GM18909 (cell line): ENCODE data around the gene ASCL1.
A peak's percentile ranks its signal among the peaks of the same experiment; 100 is the strongest.

Experiments used
- ATAC-seq: cut with Tn5 transposase; IDR thresholded peaks from one replicate; pipeline ENCODE4 v1.9.1; 2021; ENCODE audit warnings: mild to moderate bottlenecking; ENCODE audit not compliant: unreplicated experiment, poor library complexity

Gene ASCL1

DNA sequence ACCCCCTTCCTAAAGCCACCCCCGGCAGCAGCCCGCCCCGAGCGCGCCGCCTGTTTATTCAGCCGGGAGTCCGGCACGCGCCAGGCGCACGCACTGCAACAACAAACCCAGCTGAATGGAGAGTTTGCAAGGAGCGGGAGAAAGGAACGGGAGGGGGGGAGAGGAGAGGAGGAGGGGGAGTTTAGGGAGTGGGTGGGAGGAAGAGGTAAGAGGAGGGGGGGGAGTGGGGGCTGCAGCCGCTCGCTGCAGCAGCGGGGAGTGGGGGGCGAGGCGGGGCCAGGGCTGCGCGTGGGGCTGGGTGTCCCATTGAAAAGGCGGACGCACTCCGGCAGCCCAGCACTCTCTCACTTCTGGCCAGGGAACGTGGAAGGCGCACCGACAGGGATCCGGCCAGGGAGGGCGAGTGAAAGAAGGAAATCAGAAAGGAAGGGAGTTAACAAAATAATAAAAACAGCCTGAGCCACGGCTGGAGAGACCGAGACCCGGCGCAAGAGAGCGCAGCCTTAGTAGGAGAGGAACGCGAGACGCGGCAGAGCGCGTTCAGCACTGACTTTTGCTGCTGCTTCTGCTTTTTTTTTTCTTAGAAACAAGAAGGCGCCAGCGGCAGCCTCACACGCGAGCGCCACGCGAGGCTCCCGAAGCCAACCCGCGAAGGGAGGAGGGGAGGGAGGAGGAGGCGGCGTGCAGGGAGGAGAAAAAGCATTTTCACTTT, at the start of gene ASCL1:
ASCL1 (plus strand) TSS at position 336 of the 712 bp plus-strand sequence. CDS start 571 bp downstream, outside the sequence.
- ATAC-seq = peak; percentile 28

DNA sequence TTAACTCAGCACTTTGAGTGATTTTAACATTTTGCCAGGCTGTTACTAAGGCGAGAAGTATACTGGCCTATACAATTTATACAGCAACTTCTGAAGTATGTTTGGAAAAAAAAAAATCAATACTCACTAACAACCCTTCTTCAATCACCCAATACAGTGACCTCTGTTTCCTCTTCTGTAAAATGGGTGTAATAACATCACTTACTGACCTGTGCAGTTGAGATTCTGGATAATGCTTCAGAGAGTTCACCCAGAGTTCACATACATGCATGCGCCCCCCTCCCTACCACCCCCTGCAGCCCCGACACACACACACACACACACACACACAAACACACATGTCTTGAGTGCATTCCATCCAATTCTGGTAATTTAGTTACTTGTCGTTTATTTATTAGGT, 49.6 kb upstream of the ASCL1 start:
- no peak for ATAC-seq

- ATAC-seq = no peak
Measured at GRCh38 chr12:102910137-102910536, 47.3 kb upstream of the ASCL1 start.

DNA sequence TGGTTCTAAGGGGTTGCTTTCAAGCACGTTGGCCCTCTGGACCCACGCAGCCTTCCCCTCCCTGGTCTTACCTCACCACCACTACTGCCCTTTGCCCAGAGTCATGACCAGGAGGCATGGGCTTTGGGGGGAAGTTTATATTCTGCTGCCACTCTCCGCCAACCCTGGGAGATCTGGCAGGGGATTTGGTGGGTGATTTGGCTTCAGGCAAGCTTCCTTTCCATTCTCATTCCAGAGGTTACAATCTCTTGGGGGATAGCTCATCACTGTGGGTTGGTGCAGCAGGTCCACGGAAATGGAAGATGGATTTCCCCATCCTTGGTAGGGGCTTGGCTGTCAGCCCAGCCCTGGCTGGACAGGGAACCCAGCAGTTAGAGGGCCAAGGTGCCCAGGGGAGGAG, 46.7 kb upstream of the ASCL1 start:
- no peak for ATAC-seq

DNA sequence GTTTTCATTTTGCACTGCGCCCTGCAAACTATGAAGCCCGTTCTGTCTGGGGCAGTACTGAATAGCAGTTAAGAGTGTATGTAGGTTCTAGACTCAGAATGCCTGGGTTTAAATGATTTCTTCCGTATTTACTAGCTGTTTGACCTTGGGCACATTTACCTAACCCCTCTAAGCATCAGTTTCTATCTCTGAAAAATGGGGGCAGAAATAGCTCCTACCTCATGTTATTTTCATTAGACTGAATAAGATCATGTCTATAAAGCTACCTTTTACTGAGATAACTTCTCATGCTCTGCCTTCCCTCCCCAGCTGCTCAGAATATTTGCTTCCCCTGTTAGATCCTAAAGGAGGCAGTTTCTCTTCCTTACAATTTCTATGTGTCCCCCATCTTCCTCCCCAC, 46.2 kb upstream of the ASCL1 start:
- ATAC-seq = no peak

DNA sequence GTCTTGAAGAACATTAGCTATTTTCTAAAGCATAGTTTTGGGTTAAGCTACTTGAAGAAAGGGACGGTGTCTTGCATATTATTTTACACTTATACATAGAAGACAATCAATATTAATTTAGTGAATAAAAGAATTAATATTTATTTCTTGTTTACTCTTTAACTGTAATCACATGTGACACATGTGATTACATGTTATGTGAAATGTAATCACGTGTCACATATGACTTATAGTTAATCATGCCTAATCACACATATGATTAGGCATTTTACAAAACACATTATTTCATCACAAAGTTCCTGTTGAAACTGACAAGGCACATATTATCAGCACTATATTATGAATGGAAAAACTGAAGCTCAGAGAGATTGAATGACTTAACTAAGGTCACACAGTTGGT, 45.2 kb upstream of the ASCL1 start:
- ATAC-seq = no peak

- no peak for ATAC-seq
Measured at GRCh38 chr12:102913453-102914226, 43.8 kb upstream of the ASCL1 start.

DNA sequence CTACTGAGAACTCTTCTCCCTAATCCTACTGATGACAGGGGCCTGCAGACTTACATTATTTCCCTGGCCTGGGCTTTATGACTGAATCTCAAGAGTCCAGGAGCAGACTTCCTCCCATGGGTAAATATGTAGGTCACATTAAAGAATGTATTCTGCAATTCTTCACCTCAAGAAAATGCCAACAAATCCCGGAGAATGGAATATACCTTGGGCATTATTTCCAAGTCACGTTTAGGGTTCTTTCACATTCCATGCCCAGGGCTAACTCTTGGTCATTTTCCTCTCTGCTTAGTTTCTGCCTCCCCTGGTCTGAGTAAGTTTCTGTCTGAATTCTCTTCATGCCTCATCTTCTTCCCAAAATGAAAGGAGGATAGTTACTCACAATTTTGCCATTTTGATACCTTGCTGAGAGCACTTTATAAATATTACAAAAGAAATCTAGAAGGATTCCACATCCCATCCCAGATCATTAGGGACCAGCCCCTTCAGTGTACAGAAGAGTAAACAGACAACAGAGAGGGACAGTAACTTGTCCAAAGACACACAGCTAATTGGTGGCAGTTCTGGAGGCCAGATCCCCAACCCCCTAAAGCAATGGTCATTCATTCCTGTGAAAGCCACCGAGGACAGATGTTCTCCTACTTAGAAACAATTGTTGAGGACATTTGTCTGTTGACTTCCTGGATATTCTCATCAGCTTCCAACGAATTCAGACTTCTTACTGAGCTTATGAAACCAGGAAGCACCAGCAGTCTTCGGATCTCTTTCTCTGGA, 41.0 kb upstream of the ASCL1 start:
- ATAC-seq = no peak

- ATAC-seq = peak; percentile 68
Measured at GRCh38 chr12:102917026-102917787, 40.3 kb upstream of the ASCL1 start, which contains the start of gene PAH. Gene PAH, minus strand, starts transcription at chr12:102917244. Its CDS starts 114 bp downstream, at chr12:102917130.

GRCh38 chr12:102918840-102919239, 38.6 kb upstream of the ASCL1 start:
- ATAC-seq = no peak

DNA sequence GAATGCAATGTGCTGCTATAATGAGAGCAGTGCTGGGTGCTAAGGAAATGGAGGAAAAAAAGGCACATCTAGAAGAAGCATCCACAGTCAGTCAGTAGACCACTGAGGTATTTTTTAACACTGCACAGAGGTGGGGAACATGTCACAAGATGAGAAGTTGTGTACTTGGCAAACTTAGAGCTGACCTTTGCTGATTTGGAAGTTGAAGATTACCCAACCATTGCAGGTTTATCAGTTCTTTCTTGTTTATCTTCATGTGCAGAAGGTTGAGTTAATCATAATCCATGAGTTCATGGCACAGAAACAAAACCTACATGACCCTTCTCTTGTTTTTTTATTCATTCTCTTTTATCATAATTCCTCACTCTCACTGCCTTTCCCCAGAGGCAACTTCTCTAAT, 37.2 kb upstream of the ASCL1 start:
- no peak for ATAC-seq

DNA sequence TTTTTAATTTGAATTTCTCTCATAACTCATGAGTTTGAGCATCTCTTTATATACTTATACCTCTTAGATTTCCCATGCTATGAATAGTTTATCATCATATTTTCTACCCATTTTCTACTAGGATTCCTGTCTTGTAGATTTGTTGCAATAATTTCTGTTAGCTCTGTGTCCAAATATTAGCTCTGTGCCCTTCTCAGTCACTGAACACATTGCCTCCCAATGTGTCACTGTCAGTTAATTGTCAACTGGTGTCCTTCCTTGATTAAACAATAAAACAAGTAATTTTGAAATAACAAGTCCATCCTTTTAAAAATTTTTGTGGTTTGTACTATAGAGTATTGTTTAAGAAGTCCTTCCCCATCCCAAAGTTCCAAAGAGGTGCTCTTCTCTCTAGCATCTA, 36.2 kb upstream of the ASCL1 start:
- no peak for ATAC-seq

DNA sequence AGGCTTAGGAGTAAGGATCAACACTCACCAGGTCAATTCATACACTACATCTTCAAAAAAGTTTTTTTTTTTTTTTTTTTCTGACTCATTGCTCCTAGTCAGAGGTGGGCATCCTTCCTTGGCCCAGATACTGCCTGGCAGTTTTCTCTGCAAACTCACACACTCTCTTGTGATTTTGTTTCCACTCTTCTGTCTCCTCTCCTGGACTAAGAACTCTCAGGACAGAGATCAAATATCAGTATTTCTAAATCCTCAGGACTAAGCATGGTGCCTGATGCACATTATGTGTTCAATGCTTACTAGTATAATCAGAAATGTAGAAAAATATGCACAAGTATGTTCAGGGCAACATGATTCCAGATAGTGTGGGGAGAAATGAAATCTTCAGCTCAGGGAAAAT, 30.3 kb upstream of the ASCL1 start:
- ATAC-seq = no peak

DNA sequence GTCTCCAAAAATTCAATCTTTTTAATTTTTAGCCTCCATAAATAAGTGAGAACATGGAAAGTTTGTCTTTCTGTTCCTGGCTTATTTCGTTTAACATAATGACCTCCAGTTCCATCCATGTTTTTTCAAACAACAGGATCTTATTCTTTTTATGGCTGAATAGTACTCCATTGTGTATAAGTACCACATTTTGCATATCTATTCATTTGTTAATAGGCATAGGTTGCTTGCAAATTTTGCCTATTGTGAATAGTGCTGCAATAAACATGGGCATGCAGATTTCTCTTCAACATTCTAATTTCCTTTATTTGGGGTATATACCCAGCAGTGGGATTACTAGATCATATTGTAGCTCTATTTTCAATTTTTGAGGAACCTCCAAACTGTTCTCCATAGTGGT, 24.3 kb upstream of the ASCL1 start:
- ATAC-seq = no peak

DNA sequence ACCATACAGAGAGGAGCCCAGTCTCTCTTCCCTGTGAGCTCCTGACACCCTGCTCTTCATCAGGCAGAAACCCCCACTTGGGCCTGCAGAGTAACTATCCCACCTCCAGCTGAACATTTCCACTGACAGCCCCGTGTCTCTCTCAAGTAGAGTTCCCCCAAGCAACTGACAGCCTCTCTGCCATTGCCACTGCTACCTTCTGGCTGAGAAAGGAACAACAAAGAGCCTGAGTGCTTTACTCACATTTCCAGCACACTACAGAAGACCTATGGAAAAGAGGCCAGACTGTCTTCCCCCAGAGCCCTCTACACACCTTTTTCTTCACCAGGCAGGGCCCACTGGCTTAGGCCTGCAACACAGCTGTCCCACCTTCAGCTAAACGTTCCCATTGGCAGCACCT, 18.4 kb upstream of the ASCL1 start:
- no peak for ATAC-seq

GRCh38 chr12:102939670-102940222, 17.7 kb upstream of the ASCL1 start:
- ATAC-seq = no peak

DNA sequence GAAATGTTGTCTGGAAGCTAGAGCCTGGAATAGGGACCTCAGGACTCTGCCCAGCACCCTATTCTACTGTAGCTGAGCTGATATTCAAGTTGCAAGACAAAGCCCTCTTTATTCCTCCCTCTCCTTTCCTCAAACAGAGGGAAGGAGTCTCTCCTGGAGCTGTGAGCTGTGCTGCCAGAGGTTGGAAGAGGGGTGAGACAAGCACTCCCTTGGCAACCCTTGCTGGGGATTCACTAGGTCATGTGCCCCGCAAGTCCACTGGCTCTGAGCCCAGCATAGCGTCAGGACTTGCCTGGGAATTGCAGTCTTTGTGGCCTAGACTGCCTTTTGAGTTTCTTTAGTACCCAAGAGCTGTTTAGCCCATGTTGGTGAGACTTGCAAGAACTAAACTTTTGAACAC, 11.4 kb upstream of the ASCL1 start:
- no peak for ATAC-seq

DNA sequence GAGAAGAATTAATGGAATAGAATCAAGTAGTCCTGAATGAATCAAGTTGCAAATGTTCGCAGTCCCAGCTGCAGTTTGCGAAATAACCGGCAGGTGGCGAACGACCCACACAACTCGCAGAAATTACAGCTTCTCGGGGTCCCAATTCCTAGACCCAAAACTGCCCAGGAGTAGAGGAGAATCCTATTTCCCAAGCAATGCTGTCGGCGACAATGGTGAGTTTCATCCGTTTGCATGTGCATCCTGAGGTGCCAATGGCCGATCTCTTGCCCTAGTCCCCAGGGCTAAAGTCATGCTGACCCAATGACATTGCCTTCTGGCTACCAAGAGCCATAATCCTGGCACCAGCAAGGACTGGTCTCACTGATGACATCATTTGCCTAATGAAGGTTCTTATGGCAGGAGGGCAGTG, 8.5 kb upstream of the ASCL1 start:
- ATAC-seq = no peak

DNA sequence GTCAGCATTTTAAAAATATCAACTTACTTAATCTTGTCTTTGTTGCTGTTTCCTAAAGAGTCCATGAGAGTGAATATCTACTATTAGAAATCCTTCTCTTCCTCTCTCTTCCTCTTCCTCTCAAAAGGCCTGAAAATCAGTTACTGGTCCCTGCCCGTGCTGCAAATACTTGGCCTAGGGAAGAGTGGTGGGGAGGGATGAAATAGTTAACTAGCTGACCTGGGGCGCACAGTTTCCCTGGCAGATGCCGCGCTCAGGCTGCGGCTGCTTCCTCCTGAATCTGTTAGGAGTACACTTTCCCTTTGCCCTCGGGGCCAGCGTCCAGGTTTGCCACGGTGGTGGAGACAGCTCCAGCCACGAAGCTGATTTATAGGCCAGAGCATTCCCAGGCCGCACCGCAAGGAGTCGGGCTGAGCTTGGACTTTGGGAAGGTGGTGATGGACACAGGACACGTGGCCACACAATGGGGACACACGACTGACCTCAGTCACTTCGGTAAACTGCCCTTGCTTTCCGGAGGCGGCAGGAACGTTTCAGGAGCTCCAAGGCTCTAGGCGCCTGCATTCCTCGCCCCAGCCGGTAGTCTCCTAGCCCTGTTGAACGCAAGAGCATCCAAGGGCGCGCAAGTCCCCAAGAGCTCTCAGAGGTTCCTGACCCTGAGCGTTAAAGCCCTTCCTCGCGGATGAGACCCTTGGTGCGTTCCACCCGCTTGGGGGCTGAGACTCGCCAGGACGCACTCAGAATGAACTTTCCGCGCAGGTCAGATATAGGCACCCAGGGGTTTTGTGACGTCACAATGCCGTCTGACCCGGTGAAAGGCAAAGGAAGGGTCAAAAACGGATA, 7.1 kb upstream of the ASCL1 start:
- ATAC-seq = no peak
